Testis (tissue), 2 donors: ENCODE measurements around the gene TFEC.

Source experiments
- POLR2A ChIP-seq: fragments of 450-650 bp; IDR thresholded peaks from one replicate; pipeline ENCODE4 v1.6.1; 2017; ENCODE audit warnings: antibody characterized with exemption, mild to moderate bottlenecking, moderate library complexity
- TF ChIP-seq, protein P1 (sequence below), 3 experiments: fragments of 450-650 bp in 2 of 3; fragments of 200-600 bp in 1 of 3; sonication (generic) in 1 of 3; IDR thresholded peaks; one replicate each; pipeline ENCODE4 v1.5.1; 2016 to 2019; ENCODE audit warnings: antibody characterized with exemption in 3 of 3, mild to moderate bottlenecking in 2 of 3, moderate library complexity in 1 of 3

DNA sequence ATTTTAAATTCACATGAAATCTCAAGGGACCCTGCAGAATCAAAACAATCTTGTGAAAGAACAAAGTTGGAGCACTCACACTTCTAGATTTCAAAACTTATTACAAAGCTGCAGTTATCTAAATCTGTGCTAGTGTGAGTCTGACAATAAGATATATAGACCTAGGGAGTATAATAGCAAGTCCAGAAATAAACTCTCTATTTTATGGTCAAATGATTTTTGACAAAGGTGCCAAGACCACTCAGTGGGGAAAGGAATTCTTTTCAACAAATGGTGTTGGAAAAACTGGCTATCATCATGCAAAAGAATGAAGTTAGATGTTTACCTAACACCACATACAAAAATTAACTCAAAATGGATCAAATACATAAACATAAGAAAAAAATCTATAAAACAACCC, 68.2 kb downstream of the TFEC start:
- TF ChIP-seq, protein P1, sequence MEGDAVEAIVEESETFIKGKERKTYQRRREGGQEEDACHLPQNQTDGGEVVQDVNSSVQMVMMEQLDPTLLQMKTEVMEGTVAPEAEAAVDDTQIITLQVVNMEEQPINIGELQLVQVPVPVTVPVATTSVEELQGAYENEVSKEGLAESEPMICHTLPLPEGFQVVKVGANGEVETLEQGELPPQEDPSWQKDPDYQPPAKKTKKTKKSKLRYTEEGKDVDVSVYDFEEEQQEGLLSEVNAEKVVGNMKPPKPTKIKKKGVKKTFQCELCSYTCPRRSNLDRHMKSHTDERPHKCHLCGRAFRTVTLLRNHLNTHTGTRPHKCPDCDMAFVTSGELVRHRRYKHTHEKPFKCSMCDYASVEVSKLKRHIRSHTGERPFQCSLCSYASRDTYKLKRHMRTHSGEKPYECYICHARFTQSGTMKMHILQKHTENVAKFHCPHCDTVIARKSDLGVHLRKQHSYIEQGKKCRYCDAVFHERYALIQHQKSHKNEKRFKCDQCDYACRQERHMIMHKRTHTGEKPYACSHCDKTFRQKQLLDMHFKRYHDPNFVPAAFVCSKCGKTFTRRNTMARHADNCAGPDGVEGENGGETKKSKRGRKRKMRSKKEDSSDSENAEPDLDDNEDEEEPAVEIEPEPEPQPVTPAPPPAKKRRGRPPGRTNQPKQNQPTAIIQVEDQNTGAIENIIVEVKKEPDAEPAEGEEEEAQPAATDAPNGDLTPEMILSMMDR (IDR thresholded peaks at IDR 0.05): no peak
- TF ChIP-seq POLR2A: no peak
